Left lung (tissue), 10 donors: ENCODE measurements around the gene TMEM45B. TPM values are rescaled to one million over a fixed set of nuclear protein-coding genes. Genes with fewer than 3 reads are reported as not detected.
"Not testable (repeated sequence)": the region's sequence is repeated elsewhere in the genome, so short reads cannot be mapped to it uniquely, and the experiment has no call there.

ENCODE experiments used
- ATAC-seq: fragments of 200-7000 bp; cut with Tn5 transposase; one replicate; pipeline ENCODE4 v1.9.1; 2020; ENCODE audit warnings: moderate library complexity
- DNase-seq, 4 donors: peaks; one replicate each; pipeline ENCODE4 v3.0.0-alpha.2; 2013 to 2020
- H3K27ac ChIP-seq, 2 donors: fragments of 200-600 bp; sonication (generic) in 1 of 2; one replicate each; pipeline versions ENCODE4 v1.5.0 to v1.8.0; 2020 to 2021
- H3K27me3 ChIP-seq, 2 donors: fragments of 200-600 bp; sonication (generic) in 1 of 2; one replicate each; pipeline versions ENCODE4 v1.5.0 to v1.8.0; 2020 to 2021
- H3K36me3 ChIP-seq, 2 donors: fragments of 200-600 bp; sonication (generic) in 1 of 2; one replicate each; pipeline versions ENCODE4 v1.5.0 to v1.8.0; 2020 to 2021
- H3K4me1 ChIP-seq, 2 donors: fragments of 200-600 bp; one replicate each; pipeline ENCODE4 v1.8.0; 2021
- H3K4me3 ChIP-seq, 2 donors: fragments of 200-600 bp; sonication (generic) in 1 of 2; one replicate each; pipeline versions ENCODE4 v1.5.0 to v1.8.0; 2020 to 2021; ENCODE audit warnings: mild to moderate bottlenecking in 1 of 2
- H3K9me3 ChIP-seq, 2 donors: fragments of 200-600 bp; sonication (generic) in 1 of 2; one replicate each; pipeline versions ENCODE4 v1.5.0 to v1.8.0; 2020 to 2021
- intact Hi-C, 2 donors: fragments of 100-400 bp; cut with DNase I; formaldehyde crosslinking; loops; one replicate each; pipeline versions ENCODE4 v1.11.2 to v1.14.2; 2022
- polyA plus RNA-seq, 6 donors: library from polyadenylated mRNA; unstranded; fragments of 120-200 nt; gene quantifications; one replicate each; pipeline ENCODE4 v1.2.1, GENCODE V29; 2013; ENCODE audit not compliant: insufficient read length in 6 of 6
- total RNA-seq, 2 donors: library from RNA; stranded (reverse); fragmentation: NEBNext Ultra II Directional; extraction: Animal tissue kit (Norgen Biotek cat#: 25700); gene quantifications; one replicate each; pipeline ENCODE4 v1.2.1, GENCODE V29; 2021
- TF ChIP-seq, protein P1 (sequence below), 2 donors: fragments of 200-600 bp; sonication (generic) in 1 of 2; IDR thresholded peaks; one replicate each; pipeline versions ENCODE4 v1.5.0 to v1.8.0; 2021; ENCODE audit warnings: antibody characterized with exemption in 2 of 2
- donor health status: DM: no; HTN: yes; CAD: no.
- donor health status: DM: no; HTN: no; CAD: no.

TMEM45B gene
- total and polyA plus RNA-seq, 8 donors = 2.0 to 24.3 (median 2.7) TPM

DNA sequence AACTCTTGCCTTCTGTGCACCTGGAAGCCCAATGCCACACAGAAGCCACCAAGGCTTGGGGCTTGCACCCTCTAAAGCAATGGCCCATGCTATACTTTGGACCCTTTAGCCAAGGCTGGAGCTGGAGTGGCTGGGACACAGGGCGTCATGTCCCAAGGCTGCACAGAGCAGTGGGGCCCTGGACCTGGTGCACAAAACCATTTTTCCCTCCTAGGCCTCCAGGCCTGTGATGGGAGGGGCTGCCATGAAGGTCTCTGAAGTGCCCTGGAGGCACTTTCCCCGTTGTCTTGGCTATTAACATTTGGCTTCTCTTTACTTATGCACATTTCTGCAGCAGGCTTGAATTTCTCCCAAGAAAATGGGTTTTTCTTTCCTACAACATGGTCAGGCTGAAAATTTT, 20.6 kb upstream of the TMEM45B start:
- intact Hi-C loops = no loop called here
- no peak overlapping the region for H3K4me3 ChIP-seq
- H3K9me3 ChIP-seq = peaks cover 0 to 10% of the 10 kb centered on the region in 2 donors
- no peaks in the 10 kb centered on the region for H3K36me3 ChIP-seq
- H3K27ac ChIP-seq = no peak overlapping the region
- no peaks in the 10 kb centered on the region for H3K4me1 ChIP-seq
- no peaks in the 10 kb centered on the region for H3K27me3 ChIP-seq
- ATAC-seq = no peak
- TF ChIP-seq, protein P1, sequence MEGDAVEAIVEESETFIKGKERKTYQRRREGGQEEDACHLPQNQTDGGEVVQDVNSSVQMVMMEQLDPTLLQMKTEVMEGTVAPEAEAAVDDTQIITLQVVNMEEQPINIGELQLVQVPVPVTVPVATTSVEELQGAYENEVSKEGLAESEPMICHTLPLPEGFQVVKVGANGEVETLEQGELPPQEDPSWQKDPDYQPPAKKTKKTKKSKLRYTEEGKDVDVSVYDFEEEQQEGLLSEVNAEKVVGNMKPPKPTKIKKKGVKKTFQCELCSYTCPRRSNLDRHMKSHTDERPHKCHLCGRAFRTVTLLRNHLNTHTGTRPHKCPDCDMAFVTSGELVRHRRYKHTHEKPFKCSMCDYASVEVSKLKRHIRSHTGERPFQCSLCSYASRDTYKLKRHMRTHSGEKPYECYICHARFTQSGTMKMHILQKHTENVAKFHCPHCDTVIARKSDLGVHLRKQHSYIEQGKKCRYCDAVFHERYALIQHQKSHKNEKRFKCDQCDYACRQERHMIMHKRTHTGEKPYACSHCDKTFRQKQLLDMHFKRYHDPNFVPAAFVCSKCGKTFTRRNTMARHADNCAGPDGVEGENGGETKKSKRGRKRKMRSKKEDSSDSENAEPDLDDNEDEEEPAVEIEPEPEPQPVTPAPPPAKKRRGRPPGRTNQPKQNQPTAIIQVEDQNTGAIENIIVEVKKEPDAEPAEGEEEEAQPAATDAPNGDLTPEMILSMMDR (IDR thresholded peaks at IDR 0.05) = no peak
- no peak for DNase-seq

DNA sequence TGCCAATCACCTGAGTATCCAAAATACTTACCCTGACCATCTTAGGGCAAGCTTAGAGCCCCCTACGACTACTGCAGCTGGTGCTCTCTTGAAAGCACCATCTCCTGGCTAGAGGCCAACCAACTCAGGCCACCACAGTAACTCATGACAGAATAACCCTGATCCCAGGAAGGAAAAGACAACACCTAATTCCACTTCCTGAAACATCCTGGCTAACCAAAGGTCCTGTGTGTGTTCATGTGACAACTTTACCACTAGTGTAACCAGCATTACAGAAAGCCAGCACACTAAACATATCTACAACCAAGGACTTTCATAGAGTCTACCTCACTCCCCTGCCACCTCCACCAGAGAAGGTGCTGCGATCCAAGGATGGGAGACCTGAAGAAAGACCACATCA, 17.4 kb upstream of the TMEM45B start:
- ATAC-seq (no peak), DNase-seq (no peak)
- Histone ChIP-seq H3K27me3 (no peaks in the 10 kb centered on the region), H3K27ac (no peak overlapping the region), H3K4me3 (no peak overlapping the region), H3K4me1 (no peaks in the 10 kb centered on the region), H3K36me3 (no peaks in the 10 kb centered on the region), H3K9me3 (peaks cover 0 to 10% of the 10 kb centered on the region in 2 donors)
- intact Hi-C loops = no loop called here
- TF ChIP-seq, protein P1 (IDR thresholded peaks at IDR 0.05) = no peak

DNA sequence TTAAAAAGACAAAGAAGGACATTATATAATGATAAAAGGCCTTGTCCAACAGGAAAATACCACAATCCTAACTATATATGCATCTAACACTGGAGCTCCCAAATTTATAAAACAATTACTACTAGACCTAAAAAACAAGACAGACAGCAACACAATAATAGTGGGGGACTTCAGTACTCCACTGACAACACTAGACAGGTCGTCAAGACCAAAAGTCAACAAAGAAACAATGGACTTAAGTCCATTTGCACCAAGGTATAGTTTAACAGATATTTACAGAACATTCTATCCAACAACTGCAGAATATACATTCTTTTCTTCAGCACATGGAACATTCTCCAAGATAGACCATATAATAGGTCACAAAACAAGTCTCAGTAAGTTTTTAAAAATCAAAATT, 15.5 kb upstream of the TMEM45B start:
- H3K4me1 ChIP-seq, ATAC-seq, DNase-seq, intact Hi-C loops, H3K27ac ChIP-seq, H3K36me3 ChIP-seq, H3K9me3 ChIP-seq, H3K4me3 ChIP-seq, H3K27me3 ChIP-seq: not testable (repeated sequence)

DNA sequence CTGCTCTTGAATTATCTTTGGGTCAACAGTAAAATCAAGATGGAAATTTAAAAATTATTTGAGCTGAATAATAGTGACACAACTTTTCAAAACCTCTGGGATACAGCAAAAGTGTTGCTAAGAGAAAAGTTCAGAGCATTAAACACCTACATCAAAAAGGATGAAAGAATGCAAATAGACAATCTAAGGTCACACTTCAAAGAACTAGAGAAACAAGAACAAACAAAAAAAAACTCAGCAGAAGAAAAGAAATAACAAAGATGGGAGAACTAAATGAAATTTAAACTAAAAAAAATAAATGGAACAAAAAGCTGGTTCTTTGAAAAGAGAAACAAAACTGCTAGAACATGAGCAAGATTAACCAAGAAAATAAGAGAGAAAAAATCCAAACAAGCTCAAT, 15.0 kb upstream of the TMEM45B start:
- ATAC-seq (no peak), DNase-seq (no peak)
- Histone ChIP-seq H3K27me3 (no peaks in the 10 kb centered on the region), H3K27ac (no peak overlapping the region), H3K36me3 (no peaks in the 10 kb centered on the region), H3K4me1 (no peaks in the 10 kb centered on the region), H3K9me3 (peaks cover 0 to 6% of the 10 kb centered on the region in 2 donors), H3K4me3 (no peak overlapping the region)
- TF ChIP-seq, protein P1 (IDR thresholded peaks at IDR 0.05) = no peak
- intact Hi-C loops = no loop called here

DNA sequence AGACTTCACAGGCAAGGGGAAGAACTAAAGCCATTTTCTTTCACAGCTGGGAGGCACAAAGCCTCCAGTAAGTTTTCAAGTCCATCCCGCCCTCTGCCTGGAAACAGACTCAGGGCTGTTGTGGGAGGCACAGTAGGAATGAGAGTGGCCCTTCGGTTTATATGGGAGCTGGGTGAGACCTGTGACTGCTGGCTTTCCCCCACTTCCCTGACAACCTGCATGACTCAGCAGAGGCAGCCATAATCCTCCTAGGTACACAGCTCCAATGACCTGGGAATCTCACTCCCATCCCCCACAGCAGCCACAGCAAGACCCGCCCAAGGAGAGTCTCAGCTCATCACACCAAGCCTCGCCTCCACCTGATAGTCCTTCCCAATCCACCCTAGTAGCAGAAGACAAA, 12.1 kb upstream of the TMEM45B start:
- Histone ChIP-seq H3K4me1 (no peaks in the 10 kb centered on the region), H3K9me3 (peaks cover 0 to 6% of the 10 kb centered on the region in 2 donors), H3K4me3 (no peak overlapping the region), H3K27me3 (peaks cover 0 to 3% of the 10 kb centered on the region in 2 donors), H3K27ac (no peak overlapping the region), H3K36me3 (no peaks in the 10 kb centered on the region)
- intact Hi-C loops = no loop called here
- ATAC-seq (no peak), DNase-seq (no peak)
- TF ChIP-seq, protein P1 (IDR thresholded peaks at IDR 0.05) = no peak

DNA sequence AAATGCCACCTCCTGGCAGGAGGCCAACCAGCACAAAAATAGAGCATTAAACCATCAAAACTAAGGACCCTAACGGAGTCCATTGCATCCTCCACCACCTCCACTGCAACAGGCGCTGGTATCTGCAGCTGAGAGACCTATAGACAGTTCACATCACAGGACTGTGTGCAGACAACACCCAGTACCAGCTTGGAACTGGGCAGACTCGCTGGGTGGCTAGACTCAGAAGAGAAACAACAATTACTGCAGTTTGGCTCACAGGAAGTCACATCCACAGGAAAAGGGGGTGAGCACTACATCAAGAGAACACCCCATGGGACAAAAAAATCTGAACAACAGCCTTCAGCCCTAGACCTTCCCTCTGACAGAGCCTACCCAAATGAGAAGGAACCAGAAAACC, 11.6 kb upstream of the TMEM45B start:
- TF ChIP-seq, protein P1 (IDR thresholded peaks at IDR 0.05) = no peak
- Histone ChIP-seq H3K36me3 (no peaks in the 10 kb centered on the region), H3K4me3 (no peak overlapping the region), H3K9me3 (peaks cover 0 to 10% of the 10 kb centered on the region in 2 donors), H3K4me1 (no peaks in the 10 kb centered on the region), H3K27ac (no peak overlapping the region), H3K27me3 (peaks cover 0 to 7% of the 10 kb centered on the region in 2 donors)
- intact Hi-C loops = no loop called here
- ATAC-seq (no peak), DNase-seq (no peak)

DNA sequence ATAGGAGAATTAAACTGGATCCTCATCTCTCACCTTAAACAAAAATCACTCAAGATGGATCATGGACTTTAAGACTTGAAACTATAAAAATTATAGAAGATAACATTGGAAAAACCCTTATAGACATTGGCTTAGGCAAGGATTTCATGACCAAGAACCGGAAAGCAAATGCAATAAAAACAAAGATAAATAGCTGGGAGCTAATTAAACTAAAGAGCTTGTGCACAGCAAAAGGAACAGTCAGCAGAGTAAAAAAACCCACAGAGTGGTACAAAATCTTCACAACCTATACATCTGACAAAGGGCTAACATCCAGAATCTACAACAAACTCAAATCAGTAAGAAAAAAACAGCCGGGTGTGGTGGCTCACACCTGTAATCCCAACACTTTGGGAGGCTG, 7.4 kb upstream of the TMEM45B start:
- H3K4me3 ChIP-seq, H3K36me3 ChIP-seq, DNase-seq, H3K4me1 ChIP-seq, H3K27me3 ChIP-seq, H3K27ac ChIP-seq, H3K9me3 ChIP-seq, ATAC-seq, intact Hi-C loops: not testable (repeated sequence)
